Mesendoderm (in vitro differentiated cells): ENCODE measurements around the gene BDNF.

Source experiments
- DNase-seq: peaks from one replicate; pipeline ENCODE4 v3.0.0; 2013
- H2AK5ac ChIP-seq: 2 replicates; pipeline ENCODE4 v1.6.1; 2013; ENCODE audit warnings: low read length, inconsistent platforms
- H2BK120ac ChIP-seq: 2 replicates; pipeline ENCODE4 v1.6.1; 2013; ENCODE audit warnings: low read depth, mild to moderate bottlenecking, low read length, moderate library complexity, mixed read lengths
- H2BK15ac ChIP-seq: replicated peaks from 2 replicates; pipeline ENCODE4 v1.6.1; 2013; ENCODE audit warnings: low read depth, mild to moderate bottlenecking, moderate library complexity
- H2BK5ac ChIP-seq: 2 replicates; pipeline ENCODE4 v1.6.1; 2013; ENCODE audit warnings: low read length, inconsistent platforms
- H3K18ac ChIP-seq: 2 replicates; pipeline ENCODE4 v1.6.1; 2013; ENCODE audit warnings: mild to moderate bottlenecking, low read length, mixed read lengths
- H3K23ac ChIP-seq: one replicate; pipeline ENCODE4 v1.6.1; 2013; ENCODE audit warnings: low read length
- H3K27ac ChIP-seq: 2 replicates; pipeline ENCODE4 v1.5.1; 2013; ENCODE audit warnings: low read depth, mild to moderate bottlenecking, inconsistent platforms, low read length, moderate library complexity
- H3K27me3 ChIP-seq: 2 replicates; pipeline ENCODE4 v1.6.1; 2013; ENCODE audit warnings: low read length, control low read depth, mild to moderate bottlenecking, inconsistent platforms; ENCODE audit not compliant: insufficient read depth, poor library complexity
- H3K36me3 ChIP-seq: 2 replicates; pipeline ENCODE4 v1.6.1; 2013; ENCODE audit warnings: low read length, inconsistent platforms; ENCODE audit not compliant: control insufficient read depth, insufficient read depth
- H3K4ac ChIP-seq: one replicate; pipeline ENCODE4 v1.6.1; 2013; ENCODE audit warnings: low read depth, mild to moderate bottlenecking, low read length, moderate library complexity
- H3K4me1 ChIP-seq: 2 replicates; pipeline ENCODE4 v1.6.1; 2013; ENCODE audit warnings: low read depth, low read length, inconsistent platforms; ENCODE audit not compliant: control insufficient read depth
- H3K4me2 ChIP-seq: 2 replicates; pipeline ENCODE4 v1.6.1; 2013; ENCODE audit warnings: low read length
- H3K4me3 ChIP-seq: 2 replicates; pipeline ENCODE4 v1.5.1; 2013; ENCODE audit warnings: mild to moderate bottlenecking, low read length
- H3K56ac ChIP-seq: one replicate; pipeline ENCODE4 v1.6.1; 2013; ENCODE audit warnings: low read length
- H3K79me1 ChIP-seq: 2 replicates; pipeline ENCODE4 v1.6.1; 2013; ENCODE audit warnings: low read length, inconsistent platforms
- H3K79me2 ChIP-seq: 2 replicates; pipeline ENCODE4 v1.6.1; 2013; ENCODE audit warnings: mild to moderate bottlenecking, low read length; ENCODE audit not compliant: control insufficient read depth, insufficient read depth
- H3K9ac ChIP-seq: 2 replicates; pipeline ENCODE4 v1.6.1; 2013; ENCODE audit warnings: low read length, inconsistent platforms
- H4K5ac ChIP-seq: one replicate; pipeline ENCODE4 v1.6.1; 2013; ENCODE audit warnings: low read length
- H4K8ac ChIP-seq: one replicate; pipeline ENCODE4 v1.6.1; 2013; ENCODE audit warnings: low read depth, mild to moderate bottlenecking, control low read depth, low read length, moderate library complexity
- WGBS: extraction: QIAGEN DNeasy Blood & Tissue Kit; methylation state at CpG from one replicate; pipeline ENCODE4 v1.1.7; 2013; ENCODE audit warnings: low lambda C conversion rate, missing lambda C conversion rate; ENCODE audit not compliant: insufficient coverage; ENCODE audit errors: extremely low coverage; 5-methylcytosine and 5-hydroxymethylcytosine counted together

BDNF gene

DNA sequence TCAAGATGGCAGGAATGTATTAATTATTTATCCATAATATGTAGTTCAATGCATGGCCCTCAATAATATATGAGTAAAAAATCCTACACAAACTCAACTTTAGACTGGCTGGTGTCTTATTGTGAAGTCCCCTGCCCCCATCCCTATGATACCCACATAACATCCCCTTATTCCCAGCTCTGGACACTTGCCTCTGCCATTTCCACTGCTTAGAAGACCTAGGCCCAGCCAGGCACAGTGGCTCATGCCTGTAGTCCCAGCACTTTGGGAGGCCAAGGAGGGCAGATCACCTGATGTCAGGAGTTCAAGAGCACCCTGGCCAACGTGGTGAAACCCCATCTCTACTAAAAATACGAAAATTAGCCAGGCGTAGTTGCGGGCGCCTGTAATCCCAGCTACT lies 84.4 kb downstream of the BDNF start:
- Histone ChIP-seq H3K56ac (no peak overlapping the region), H4K8ac (no peak overlapping the region), H2BK120ac (no peak overlapping the region), H3K79me2 (no peaks in the 10 kb centered on the region), H3K4me2 (no peak overlapping the region), H3K18ac (no peak overlapping the region), H3K27me3 (no peaks in the 10 kb centered on the region), H3K4ac (no peak overlapping the region), H2BK5ac (no peak overlapping the region), H3K36me3 (no peaks in the 10 kb centered on the region), H2AK5ac (no peak overlapping the region), H3K27ac (no peak overlapping the region), H3K23ac (no peak overlapping the region), H2BK15ac (no peak overlapping the region), H4K5ac (no peak overlapping the region), H3K4me3 (no peak overlapping the region), H3K79me1 (no peaks in the 10 kb centered on the region), H3K4me1 (no peaks in the 10 kb centered on the region), H3K9ac (no peak overlapping the region)
- WGBS: no CpG with 5 or more reads among the region's 5 CpGs
- DNase-seq: no peak

DNA sequence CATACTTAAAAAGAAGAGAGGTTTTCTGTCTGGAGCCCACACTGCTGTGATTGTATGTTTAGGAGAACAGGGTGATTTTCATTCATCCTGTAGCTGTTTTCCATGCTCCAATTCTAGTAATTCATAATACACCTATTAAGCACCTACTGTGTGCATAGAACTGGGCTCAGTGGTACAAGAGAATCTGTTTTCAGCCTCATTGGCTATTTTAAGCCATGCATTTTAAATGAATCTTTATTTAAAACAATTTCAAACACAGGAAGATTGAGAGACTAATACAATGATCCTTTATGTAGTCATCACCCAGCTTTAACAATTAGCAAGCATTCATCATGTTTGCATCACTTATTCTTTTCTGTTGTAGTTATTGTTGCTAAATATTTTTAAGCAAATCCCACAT lies 86.2 kb downstream of the BDNF start:
- Histone ChIP-seq H2AK5ac (no peak overlapping the region), H3K18ac (no peak overlapping the region), H3K27ac (no peak overlapping the region), H3K79me1 (no peaks in the 10 kb centered on the region), H2BK120ac (no peak overlapping the region), H3K36me3 (no peaks in the 10 kb centered on the region), H3K4me1 (no peaks in the 10 kb centered on the region), H3K27me3 (no peaks in the 10 kb centered on the region), H2BK15ac (no peak overlapping the region), H3K23ac (no peak overlapping the region), H3K79me2 (no peaks in the 10 kb centered on the region), H3K4ac (no peak overlapping the region), H3K4me2 (no peak overlapping the region), H3K56ac (no peak overlapping the region), H2BK5ac (no peak overlapping the region), H4K5ac (no peak overlapping the region), H3K4me3 (no peak overlapping the region), H4K8ac (no peak overlapping the region), H3K9ac (no peak overlapping the region)
- DNase-seq: no peak

DNA sequence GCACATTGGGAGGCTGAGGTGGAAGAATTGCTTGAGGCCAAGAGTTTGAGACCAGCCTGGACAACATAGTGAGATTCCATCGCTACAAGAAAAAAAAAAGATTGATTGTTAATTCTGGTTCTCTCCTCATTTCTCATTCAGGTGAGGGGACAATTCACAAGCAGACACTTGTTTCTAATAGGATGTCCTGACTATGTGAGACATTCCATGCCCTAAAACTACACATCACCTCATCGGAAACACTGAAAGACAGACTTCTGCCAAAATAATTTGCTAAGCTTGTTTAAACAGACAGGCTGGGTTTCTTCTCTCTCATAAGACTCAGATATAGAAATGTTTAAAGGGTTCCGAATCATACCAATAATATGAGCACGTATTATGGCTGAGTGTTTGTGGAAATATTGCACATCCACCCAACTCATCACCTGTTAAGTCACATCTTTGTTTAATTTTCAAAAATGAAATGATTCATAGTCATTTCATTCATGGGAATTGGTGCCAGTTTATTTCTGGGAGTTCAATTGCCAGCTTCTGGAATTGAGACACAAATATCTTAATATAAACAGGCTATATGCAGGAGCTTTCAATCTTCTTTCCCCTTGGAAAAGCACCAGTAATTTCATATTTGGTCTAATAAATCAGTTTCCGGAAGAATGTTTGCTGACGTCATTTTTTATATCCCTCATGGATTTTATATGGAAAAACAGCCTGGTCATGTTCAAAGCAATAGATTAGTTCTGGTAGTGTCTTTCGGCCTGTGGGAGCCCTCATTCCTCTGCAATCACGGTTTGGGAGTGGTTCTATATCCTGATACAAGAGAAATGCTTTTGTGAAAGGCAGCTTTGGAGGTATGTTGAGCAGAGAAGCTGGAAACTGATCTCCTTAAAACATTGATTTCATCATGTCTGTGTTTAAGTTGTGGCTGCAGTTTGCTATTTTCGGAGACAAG lies 87.0 kb downstream of the BDNF start:
- Histone ChIP-seq H3K79me2 (no peaks in the 10 kb centered on the region), H3K23ac (no peak overlapping the region), H3K4me2 (no peak overlapping the region), H3K79me1 (no peaks in the 10 kb centered on the region), H3K56ac (no peak overlapping the region), H4K8ac (no peak overlapping the region), H3K4ac (no peak overlapping the region), H2BK15ac (no peak overlapping the region), H3K27me3 (no peaks in the 10 kb centered on the region), H2AK5ac (no peak overlapping the region), H2BK120ac (no peak overlapping the region), H2BK5ac (no peak overlapping the region), H3K36me3 (no peaks in the 10 kb centered on the region), H3K9ac (no peak overlapping the region), H3K4me1 (no peaks in the 10 kb centered on the region), H3K27ac (no peak overlapping the region), H3K4me3 (no peak overlapping the region), H3K18ac (no peak overlapping the region), H4K5ac (no peak overlapping the region)
- no peak for DNase-seq
- WGBS: no CpG with 5 or more reads among the region's 9 CpGs

GRCh38 chr11:27611947-27612455 lies 88.3 kb downstream of the BDNF start:
- H3K27ac ChIP-seq: no peak overlapping the region
- H3K79me1 ChIP-seq: no peaks in the 10 kb centered on the region
- no peak overlapping the region for H3K9ac ChIP-seq

DNA sequence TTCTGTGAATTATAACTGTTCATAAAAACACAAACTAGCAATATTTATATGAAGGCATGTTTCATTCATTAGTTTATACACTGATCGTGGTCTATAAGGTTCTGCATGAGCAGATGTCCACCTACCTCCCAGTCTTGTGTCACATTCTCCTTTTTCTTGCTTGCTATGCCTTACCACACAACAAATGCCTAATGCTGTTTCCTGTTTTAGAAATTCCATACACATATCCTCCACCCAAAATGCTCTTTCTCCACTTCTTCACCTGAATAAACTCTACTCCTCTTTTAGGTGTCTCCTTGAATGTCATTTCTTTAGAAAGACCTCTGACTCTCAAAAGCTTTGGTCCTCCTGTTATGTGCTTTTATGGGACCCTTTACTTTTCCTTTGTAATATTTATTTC lies 88.9 kb downstream of the BDNF start:
- Histone ChIP-seq H3K9ac (no peak overlapping the region), H2BK5ac (no peak overlapping the region), H3K4ac (no peak overlapping the region), H3K4me2 (no peak overlapping the region), H3K4me3 (no peak overlapping the region), H3K23ac (no peak overlapping the region), H2AK5ac (no peak overlapping the region), H3K79me1 (no peaks in the 10 kb centered on the region), H3K4me1 (no peaks in the 10 kb centered on the region), H3K27me3 (no peaks in the 10 kb centered on the region), H4K8ac (no peak overlapping the region), H3K36me3 (no peaks in the 10 kb centered on the region), H3K56ac (no peak overlapping the region), H2BK15ac (no peak overlapping the region), H2BK120ac (no peak overlapping the region), H3K79me2 (no peaks in the 10 kb centered on the region), H3K27ac (no peak overlapping the region), H4K5ac (no peak overlapping the region), H3K18ac (no peak overlapping the region)
- DNase-seq: no peak
- WGBS: no CpG with 5 or more reads among the region's 1 CpG

More at GRCh38 chr11:27611947-27612455, 88.3 kb downstream of the BDNF start:
- Histone ChIP-seq H2BK5ac (no peak overlapping the region), H3K4me3 (no peak overlapping the region), H3K79me2 (no peaks in the 10 kb centered on the region), H3K4ac (no peak overlapping the region), H2BK120ac (no peak overlapping the region), H2BK15ac (no peak overlapping the region), H4K8ac (no peak overlapping the region), H3K4me2 (no peak overlapping the region), H3K56ac (no peak overlapping the region), H4K5ac (no peak overlapping the region), H3K18ac (no peak overlapping the region), H2AK5ac (no peak overlapping the region), H3K23ac (no peak overlapping the region), H3K27me3 (no peaks in the 10 kb centered on the region), H3K36me3 (no peaks in the 10 kb centered on the region), H3K4me1 (no peaks in the 10 kb centered on the region)
- no peak for DNase-seq
- no CpG with 5 or more reads among the region's 3 CpGs for WGBS

GRCh38 chr11:27610946-27611345 lies 89.3 kb downstream of the BDNF start:
- no peak overlapping the region for H4K5ac ChIP-seq
- no peak overlapping the region for H3K27ac ChIP-seq
- H3K4me3 ChIP-seq: no peak overlapping the region
- no peaks in the 10 kb centered on the region for H3K4me1 ChIP-seq
- H3K9ac ChIP-seq: no peak overlapping the region
- no peak overlapping the region for H4K8ac ChIP-seq
- H3K4ac ChIP-seq: no peak overlapping the region
- no peak overlapping the region for H2AK5ac ChIP-seq
- DNase-seq: no peak
- H3K4me2 ChIP-seq: no peak overlapping the region
- no peaks in the 10 kb centered on the region for H3K36me3 ChIP-seq
- H3K18ac ChIP-seq: no peak overlapping the region
- no peak overlapping the region for H3K23ac ChIP-seq
- H3K79me1 ChIP-seq: no peaks in the 10 kb centered on the region
- no peak overlapping the region for H2BK5ac ChIP-seq
- no peak overlapping the region for H2BK15ac ChIP-seq
- no peak overlapping the region for H3K56ac ChIP-seq
- H3K79me2 ChIP-seq: no peaks in the 10 kb centered on the region
- no peaks in the 10 kb centered on the region for H3K27me3 ChIP-seq
- H2BK120ac ChIP-seq: no peak overlapping the region
